HK-2 (cell line): ENCODE results near the gene TNIK.
"Not testable (repeated sequence)": the region's sequence is repeated elsewhere in the genome, so short reads cannot be mapped to it uniquely, and the experiment has no call there.

Experiments
- DNase-seq: peaks from one replicate; pipeline ENCODE4 v3.0.0-alpha.2; 2018; ENCODE audit not compliant: unreplicated experiment

TNIK gene

GRCh38 chr3:171384101-171384891 lies 75.9 kb downstream of the TNIK start:
- no peak for DNase-seq

- no peak for DNase-seq
Measured at GRCh38 chr3:171383206-171384018, 76.8 kb downstream of the TNIK start.

GRCh38 chr3:171382347-171382746 lies 77.9 kb downstream of the TNIK start:
- not testable (repeated sequence) for DNase-seq

- DNase-seq, result no peak
Measured at GRCh38 chr3:171380711-171381425, 79.3 kb downstream of the TNIK start.

DNA sequence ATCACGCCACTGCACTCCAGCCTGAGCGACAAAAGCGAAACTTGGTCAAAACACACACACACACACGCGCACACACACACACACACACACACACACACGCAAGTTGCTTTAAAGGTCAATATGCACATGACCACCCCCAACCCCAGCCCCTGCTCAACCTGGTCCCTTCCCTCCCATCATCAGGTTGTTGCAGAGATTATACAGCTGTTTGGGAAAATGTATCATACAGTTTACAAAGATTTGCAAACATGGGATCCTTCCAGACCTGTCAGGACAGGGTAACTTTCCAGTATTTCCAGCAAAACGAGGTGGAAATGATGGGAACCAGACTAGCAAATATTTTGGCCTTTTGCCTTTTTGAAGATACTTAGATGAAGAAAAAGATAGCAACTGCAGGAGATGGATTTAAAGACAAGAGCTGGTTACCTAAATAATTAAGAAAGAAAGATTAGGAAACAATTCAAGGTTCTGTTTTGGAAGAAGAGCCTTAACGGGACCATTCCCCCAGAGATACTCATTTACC lies 80.2 kb downstream of the TNIK start:
- DNase-seq, result no peak

- DNase-seq, result peak; percentile 29
Measured at GRCh38 chr3:171379281-171379680, 80.9 kb downstream of the TNIK start.

DNA sequence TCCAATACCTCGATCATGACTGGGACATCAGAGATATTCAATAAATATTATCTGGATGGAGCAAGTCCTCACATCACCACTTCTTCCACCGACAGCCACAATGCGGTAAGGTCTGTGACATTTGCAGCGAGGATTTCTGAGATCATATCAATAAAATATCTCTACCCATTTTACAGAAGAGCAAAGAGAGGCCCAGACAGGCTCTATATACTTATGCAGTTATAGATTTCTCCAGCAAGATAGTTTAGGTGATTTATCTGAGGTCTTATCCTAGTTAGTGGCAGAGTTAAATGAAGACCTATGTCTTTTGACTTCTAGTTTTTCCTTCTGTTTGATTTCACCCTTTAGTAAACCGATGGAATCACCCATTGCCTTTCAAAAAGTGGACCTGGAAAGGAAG lies 81.6 kb downstream of the TNIK start:
- DNase-seq, result no peak

DNA sequence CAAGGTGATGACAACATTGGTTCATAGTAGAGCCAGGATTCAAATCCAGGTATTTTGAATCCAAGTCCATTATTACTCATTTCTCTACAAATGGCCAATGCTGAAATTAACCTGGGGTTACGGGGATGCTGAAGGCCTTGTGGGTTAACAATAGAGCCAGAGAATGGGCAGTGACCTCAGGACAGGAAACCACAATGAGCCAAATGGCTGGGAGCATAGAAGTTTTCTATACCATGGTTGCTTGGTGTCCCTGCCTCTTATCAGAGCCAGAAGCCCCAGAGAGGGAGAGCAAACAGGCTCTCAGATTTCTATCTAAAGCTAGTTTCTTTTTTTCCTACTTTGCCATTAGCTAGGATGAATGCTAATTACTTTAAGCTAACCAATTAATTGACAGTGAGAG lies 82.3 kb downstream of the TNIK start:
- DNase-seq, result no peak

DNA sequence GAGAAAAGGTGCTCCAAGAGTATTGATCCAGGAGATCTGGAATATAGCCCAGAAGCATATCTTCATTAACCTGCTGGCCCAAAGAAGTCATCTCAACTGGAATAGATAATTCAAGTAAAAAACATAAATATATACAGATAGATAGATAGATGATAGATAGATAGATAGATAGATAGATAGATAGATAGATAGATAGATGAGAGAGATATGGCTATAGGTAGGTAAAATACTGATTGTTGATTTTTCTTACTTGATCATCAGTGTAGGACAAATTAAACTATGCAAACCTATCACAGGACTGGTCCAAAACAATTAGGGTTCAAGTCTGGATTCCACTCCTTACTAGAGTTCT lies 83.6 kb downstream of the TNIK start:
- DNase-seq, result no peak

DNA sequence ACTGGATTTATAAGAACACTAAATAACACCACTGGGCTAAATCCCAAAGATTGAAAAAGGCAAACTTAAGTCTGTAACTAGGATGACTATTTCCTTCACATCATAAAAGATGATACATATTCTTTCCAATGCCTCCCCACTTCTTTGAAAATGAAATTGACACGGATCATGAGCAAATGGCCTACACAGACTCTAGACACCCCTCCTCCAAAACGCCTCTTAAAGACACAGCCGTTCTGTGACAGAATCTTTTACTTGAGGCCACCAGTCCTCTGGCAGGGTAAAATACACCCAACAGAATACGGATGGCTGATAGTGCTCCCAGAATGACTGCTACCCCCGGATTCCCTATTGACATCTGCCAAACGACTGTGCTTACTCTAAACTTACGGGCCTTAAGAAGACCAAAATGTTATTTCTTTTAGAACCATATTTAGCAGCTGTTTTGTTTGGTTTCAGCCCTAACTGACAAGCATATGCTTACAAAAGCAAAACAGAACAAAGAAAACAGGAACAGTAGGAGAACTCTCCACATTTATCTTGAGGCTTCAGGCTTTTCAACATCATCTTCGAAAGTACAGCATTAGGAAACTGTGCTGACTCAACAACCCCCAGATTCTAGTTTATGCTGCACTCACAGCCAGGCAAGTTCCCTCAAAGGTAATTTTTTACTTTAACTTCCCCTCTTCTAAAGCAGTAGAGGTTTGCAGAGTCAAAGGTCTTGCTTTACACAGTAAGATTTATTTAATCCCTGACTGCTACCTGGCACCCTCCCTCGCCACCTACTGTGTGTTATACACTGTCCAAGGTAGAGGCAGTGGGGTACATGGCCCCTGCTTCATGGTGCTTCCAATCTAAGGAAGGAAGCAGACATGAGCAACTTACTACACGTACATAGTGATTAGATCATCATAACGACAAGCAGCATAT lies 84.3 kb downstream of the TNIK start:
- peak; percentile 21 for DNase-seq

GRCh38 chr3:171374661-171375285 lies 85.4 kb downstream of the TNIK start:
- DNase-seq, result no peak

GRCh38 chr3:171374260-171374659 lies 85.9 kb downstream of the TNIK start:
- DNase-seq, result no peak

GRCh38 chr3:171373711-171374110 lies 86.5 kb downstream of the TNIK start:
- no peak for DNase-seq

DNA sequence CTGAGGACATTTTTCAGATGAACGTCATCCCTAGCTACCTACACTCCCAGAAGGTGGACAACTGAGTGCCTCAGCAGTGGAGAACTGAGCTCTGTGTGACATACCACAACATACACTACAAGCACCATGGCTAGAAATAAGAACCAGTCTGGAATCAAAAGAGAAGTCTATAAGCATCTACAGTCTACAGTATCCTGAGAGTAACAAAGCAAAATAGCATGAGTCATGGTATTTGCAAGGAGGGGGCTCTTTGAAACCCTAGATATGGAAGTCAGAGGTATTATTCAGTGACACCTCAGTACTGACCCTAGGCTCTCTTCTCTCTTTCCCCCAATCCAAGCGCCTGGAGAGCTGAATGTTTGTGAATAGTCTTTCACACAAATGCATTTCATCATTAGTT lies 87.5 kb downstream of the TNIK start:
- DNase-seq, result no peak

DNA sequence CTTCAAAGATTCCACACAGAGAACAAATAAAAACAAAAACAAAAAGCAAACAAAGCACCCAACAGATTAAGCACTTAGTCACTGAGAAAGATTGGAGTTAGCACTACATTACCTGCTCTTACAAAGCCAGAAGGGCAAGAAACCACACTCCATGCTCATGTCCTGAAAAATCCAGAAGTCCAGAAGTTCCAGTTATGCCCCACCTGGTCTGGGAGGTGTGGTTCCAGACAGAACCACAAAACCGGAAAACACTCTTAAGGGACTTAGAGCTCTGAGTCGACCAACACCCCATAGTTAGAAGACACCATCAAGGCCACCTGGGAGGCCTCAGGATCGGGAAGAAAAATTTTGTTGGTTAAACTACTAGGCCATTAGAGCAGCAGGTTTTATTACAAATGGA lies 88.9 kb downstream of the TNIK start:
- no peak for DNase-seq

DNA sequence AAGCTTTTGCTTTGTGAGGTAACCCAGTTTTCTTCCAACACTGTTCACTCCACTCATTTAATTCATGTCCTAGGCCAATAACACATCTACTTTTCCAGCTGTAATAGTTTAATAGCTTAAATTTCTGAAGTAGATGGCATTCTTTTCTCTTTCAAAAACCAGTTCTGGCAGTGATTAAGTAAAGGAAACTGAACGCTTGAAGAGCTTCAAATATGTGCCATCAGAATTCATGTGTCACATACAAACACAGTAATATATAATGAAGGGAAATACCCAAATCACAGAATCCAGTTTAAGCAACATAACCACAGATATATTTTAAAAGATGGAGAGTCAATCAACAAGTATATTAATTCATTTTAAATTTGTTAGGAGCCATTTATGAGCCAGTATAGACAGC lies 91.0 kb downstream of the TNIK start:
- no peak for DNase-seq

- not testable (repeated sequence) for DNase-seq
Measured at GRCh38 chr3:171366738-171367137, 93.5 kb downstream of the TNIK start.

DNA sequence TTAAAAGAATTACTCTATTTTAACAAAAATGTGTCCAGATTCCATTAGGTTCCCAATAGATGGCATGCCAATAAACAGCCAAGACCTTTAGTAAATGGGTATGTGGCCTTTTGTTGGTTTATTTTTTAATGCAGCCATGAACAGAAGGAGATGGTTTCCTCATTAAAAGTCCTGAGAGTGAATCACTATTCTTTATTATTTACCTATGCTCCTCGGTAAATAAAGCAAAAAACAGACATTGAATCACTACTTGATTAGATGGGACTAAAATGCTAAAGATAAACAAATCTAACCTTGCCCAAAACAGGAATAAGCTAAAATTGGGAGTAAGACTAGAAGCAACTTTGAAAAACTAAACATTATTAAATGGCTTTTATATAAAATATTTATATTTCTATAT lies 94.2 kb downstream of the TNIK start:
- DNase-seq, result no peak

DNA sequence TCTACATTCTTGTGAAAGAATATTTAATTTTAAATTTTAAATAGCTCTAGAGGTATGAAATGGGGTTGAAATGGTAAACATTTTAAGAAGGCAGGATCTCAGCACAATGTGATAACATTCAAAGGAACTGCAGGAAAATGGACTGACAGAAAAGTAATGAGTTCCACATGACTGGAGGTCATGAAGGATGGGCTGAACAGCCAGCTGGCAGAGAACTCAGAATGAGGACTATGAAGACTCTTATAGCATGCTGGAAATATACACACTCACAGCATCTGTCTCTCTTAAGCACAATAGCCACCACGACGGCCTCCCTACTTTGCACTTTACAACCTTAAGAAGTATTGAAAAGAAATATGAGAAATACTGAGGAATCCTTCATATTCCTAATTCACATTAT lies 94.7 kb downstream of the TNIK start:
- no peak for DNase-seq

GRCh38 chr3:171364500-171364899 lies 95.7 kb downstream of the TNIK start:
- DNase-seq, result no peak

DNA sequence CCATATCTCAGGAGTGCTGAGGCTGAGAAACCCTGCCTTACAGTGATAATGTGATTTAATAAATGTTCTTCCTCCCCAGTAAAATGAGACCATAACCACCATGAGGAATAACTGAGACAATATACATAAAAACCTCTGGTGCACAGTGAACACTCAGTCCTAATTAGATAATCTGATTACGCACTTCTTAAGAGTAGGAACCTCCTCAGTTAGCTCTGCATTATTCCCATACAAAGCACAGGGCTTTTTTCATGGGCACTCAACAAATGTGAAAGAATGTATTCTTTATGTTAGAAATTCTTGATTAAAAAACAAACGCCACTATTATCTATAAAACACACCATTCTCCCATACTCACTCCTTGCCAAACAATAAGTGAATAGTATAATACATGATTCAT lies 97.0 kb downstream of the TNIK start:
- no peak for DNase-seq
